PC-9 (cell line): ENCODE results near the gene RAF1. TPM values are rescaled to one million over a fixed set of nuclear protein-coding genes. Genes with fewer than 3 reads are reported as not detected.

Source experiments
- BruUV-seq: library from RNA; stranded (reverse); fragments of 400-500 nt; replicated peaks from 2 replicates; lab custom pipeline; 2021; lab: Mats Ljungman, UMichigan
- CTCF ChIA-PET: fragments of 300-600 bp; sonication (Branson Sonifier 250); formaldehyde crosslinking; loops from one replicate; lab custom pipeline; 2022; ENCODE audit warnings: antibody characterized with exemption; lab: Charles Lee
- POLR2A ChIA-PET: fragments of 300-600 bp; sonication (Branson Sonifier 250); formaldehyde crosslinking; loops from one replicate; lab custom pipeline; 2022; ENCODE audit warnings: antibody characterized with exemption; ENCODE audit not compliant: unreplicated experiment; lab: Charles Lee
- DNase-seq, 2 experiments: peaks; one replicate each; pipeline versions ENCODE4 v3.0.0 to v3.0.0-alpha.2; 2015 to 2022; ENCODE audit warnings: mixed read lengths in 1 of 2
- H2AFZ ChIP-seq: fragments of 200-600 bp; sonication (generic); 2 replicates; pipeline ENCODE4 v1.8.1; 2017; ENCODE audit warnings: antibody characterized with exemption
- H3F3A ChIP-seq: fragments of 200-600 bp; sonication (generic); 2 replicates; pipeline ENCODE4 v1.8.1; 2017; ENCODE audit warnings: antibody characterized with exemption, mild to moderate bottlenecking, low read depth; ENCODE audit not compliant: insufficient read depth
- H3K27ac ChIP-seq: fragments of 200-600 bp; sonication (generic); 2 replicates; pipeline ENCODE4 v1.6.1; 2016; ENCODE audit warnings: mixed run types
- H3K27me3 ChIP-seq: fragments of 200-600 bp; sonication (generic); 2 replicates; pipeline ENCODE4 v1.6.1; 2016; ENCODE audit warnings: low read depth, mixed run types; ENCODE audit not compliant: insufficient read depth
- H3K36me3 ChIP-seq: fragments of 200-600 bp; sonication (generic); 2 replicates; pipeline ENCODE4 v1.6.1; 2016; ENCODE audit warnings: low read depth, mixed run types
- H3K4me1 ChIP-seq: fragments of 200-600 bp; sonication (generic); replicated peaks from 2 replicates; pipeline ENCODE4 v1.6.1; 2016; ENCODE audit warnings: mixed run types; ENCODE audit not compliant: insufficient read depth
- H3K4me2 ChIP-seq: fragments of 200-600 bp; sonication (generic); 2 replicates; pipeline ENCODE4 v1.6.1; 2017; ENCODE audit warnings: mixed run types
- H3K4me3 ChIP-seq: fragments of 200-600 bp; sonication (generic); 2 replicates; pipeline ENCODE4 v1.6.1; 2016; ENCODE audit warnings: mixed run types
- H3K79me2 ChIP-seq: fragments of 200-600 bp; sonication (generic); 2 replicates; pipeline ENCODE4 v1.6.1; 2017; ENCODE audit warnings: low read depth, mixed run types
- H3K9me2 ChIP-seq: fragments of 200-600 bp; sonication (generic); 2 replicates; pipeline ENCODE4 v1.8.1; 2017; ENCODE audit warnings: mild to moderate bottlenecking; ENCODE audit not compliant: insufficient read depth
- H3K9me3 ChIP-seq: fragments of 200-600 bp; sonication (generic); 2 replicates; pipeline ENCODE4 v1.8.1; 2016; ENCODE audit warnings: low read depth; ENCODE audit not compliant: insufficient read depth
- H4K20me1 ChIP-seq: fragments of 200-600 bp; sonication (generic); 2 replicates; pipeline ENCODE4 v1.8.1; 2017; ENCODE audit not compliant: insufficient read depth
- EZH2 ChIP-seq: fragments of 200-600 bp; sonication (generic); IDR thresholded peaks from 2 replicates; pipeline ENCODE4 v1.8.0; 2017; ENCODE audit warnings: antibody characterized with exemption, low read depth
- intact Hi-C: fragments of 100-400 bp; cut with micrococcal nuclease; formaldehyde crosslinking; loops from one replicate; pipeline ENCODE4 v1.10.0; 2022; ENCODE audit not compliant: unreplicated experiment
- total RNA-seq: library from RNA; stranded (reverse); gene quantifications from 2 replicates; pipeline ENCODE4 v1.2.3, GENCODE V29; 2021
- TF ChIP-seq, protein P1 (sequence below): fragments of 200-600 bp; sonication (generic); conservative IDR thresholded peaks from 2 replicates; pipeline ENCODE4 v1.6.1; 2017; ENCODE audit warnings: mixed run types, antibody characterized with exemption, mild to moderate bottlenecking, moderate library complexity

Gene RAF1
- total RNA-seq, 1 experiment from 2014 or later = 72.4 TPM

DNA sequence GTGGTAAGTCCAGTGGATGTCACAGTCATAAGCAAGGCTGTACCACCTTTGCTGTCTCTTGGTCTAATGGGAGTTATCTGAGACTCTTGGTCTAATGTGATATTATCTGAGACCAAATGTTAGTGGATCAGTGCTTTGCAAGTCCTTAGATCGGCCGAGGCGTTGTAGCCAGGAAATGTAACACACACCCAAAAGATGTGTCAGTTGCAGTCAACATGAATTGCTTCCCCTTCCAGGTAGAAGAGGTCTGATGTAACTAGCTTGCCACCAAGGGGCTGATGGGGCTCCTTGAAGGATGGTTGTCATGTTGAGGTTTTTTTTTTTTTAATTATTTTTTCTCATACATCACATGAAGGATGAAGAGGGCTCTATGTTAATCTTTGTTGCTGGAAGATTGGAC is 45.4 kb upstream of the RAF1 start:
- TF ChIP-seq, protein P1, sequence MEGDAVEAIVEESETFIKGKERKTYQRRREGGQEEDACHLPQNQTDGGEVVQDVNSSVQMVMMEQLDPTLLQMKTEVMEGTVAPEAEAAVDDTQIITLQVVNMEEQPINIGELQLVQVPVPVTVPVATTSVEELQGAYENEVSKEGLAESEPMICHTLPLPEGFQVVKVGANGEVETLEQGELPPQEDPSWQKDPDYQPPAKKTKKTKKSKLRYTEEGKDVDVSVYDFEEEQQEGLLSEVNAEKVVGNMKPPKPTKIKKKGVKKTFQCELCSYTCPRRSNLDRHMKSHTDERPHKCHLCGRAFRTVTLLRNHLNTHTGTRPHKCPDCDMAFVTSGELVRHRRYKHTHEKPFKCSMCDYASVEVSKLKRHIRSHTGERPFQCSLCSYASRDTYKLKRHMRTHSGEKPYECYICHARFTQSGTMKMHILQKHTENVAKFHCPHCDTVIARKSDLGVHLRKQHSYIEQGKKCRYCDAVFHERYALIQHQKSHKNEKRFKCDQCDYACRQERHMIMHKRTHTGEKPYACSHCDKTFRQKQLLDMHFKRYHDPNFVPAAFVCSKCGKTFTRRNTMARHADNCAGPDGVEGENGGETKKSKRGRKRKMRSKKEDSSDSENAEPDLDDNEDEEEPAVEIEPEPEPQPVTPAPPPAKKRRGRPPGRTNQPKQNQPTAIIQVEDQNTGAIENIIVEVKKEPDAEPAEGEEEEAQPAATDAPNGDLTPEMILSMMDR = no peak; the same call in 1 of the 2 replicates
- no peak for TF ChIP-seq EZH2
- Histone ChIP-seq H3K9me2 (no peaks in the 10 kb centered on the region), H3K4me1 (peaks cover 4% of the 10 kb centered on the region; the same call in 1 of the 2 replicates), H3K4me3 (no peak overlapping the region), H2AFZ (no peak overlapping the region), H3F3A (peaks cover 5% of the 10 kb centered on the region; the same call in 1 of the 2 replicates), H3K27ac (no peak overlapping the region), H4K20me1 (no peaks in the 10 kb centered on the region), H3K79me2 (no peaks in the 10 kb centered on the region), H3K9me3 (no peaks in the 10 kb centered on the region), H3K27me3 (no peaks in the 10 kb centered on the region), H3K4me2 (no peak overlapping the region), H3K36me3 (no peaks in the 10 kb centered on the region)
- ChIA-PET CTCF (interaction anchor here (0.6 kb wide), 1 partner anchor 117 kb away, joined by 3 read pairs; no protein-coding TSS in a partner anchor), POLR2A (no interaction called here)
- intact Hi-C loops = loop anchor here (5.0 to 10.0 kb wide), 4 partner anchors 47 to 575 kb away; partner anchors contain the start of gene RAF1
- BruUV-seq = no TSS peak
- no peak for DNase-seq

DNA sequence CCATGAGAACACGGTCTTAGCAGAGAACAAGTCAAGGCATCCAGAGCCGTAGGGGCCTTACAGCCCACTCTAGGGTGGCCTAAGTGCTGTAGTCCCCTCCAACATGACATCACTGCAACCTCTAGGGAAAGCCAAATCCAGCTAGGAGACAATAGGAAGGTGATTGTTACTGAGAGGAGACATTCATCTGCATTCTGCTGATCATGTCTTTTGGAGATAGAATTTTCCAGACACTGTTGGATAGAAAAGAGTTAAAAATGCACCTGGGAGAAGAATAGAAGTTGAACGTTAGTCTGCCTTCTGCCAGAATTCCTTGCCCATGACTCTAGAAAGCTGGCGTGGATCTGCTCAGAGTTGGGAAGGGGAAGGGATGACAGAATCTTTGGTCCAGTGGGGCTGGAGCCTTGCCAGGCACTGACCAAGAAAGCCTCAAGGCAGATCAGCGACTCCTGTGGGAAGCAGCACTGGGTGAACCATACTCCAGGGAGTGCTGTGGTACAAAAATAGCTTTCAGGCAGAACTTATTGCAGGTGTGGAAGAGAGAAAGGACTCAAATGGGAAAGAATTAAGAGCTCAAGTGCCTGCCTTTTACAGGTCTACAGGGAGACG is 44.8 kb upstream of the RAF1 start:
- no peak overlapping the region for H3K27ac ChIP-seq
- H2AFZ ChIP-seq = no peak overlapping the region
- CTCF ChIA-PET = interaction anchor here (0.6 kb wide), 1 partner anchor 118 kb away, joined by 3 read pairs; no protein-coding TSS in a partner anchor
- peaks cover 5% of the 10 kb centered on the region; the same call in 1 of the 2 replicates for H3F3A ChIP-seq
- DNase-seq = peak; percentile 56 to 62
- no peaks in the 10 kb centered on the region for H3K9me2 ChIP-seq
- intact Hi-C loops = loop anchor here (5.0 to 10.0 kb wide), 4 partner anchors 46 to 574 kb away; partner anchors contain the start of gene RAF1
- H3K9me3 ChIP-seq = no peaks in the 10 kb centered on the region
- no peaks in the 10 kb centered on the region for H4K20me1 ChIP-seq
- BruUV-seq = no TSS peak
- no peaks in the 10 kb centered on the region for H3K79me2 ChIP-seq
- H3K4me3 ChIP-seq = no peak overlapping the region
- H3K4me1 ChIP-seq = peaks cover 8% of the 10 kb centered on the region
- no peaks in the 10 kb centered on the region for H3K27me3 ChIP-seq
- TF ChIP-seq, protein P1 = no peak; the same call in 1 of the 2 replicates
- TF ChIP-seq EZH2 = no peak
- no peak overlapping the region for H3K4me2 ChIP-seq
- H3K36me3 ChIP-seq = no peaks in the 10 kb centered on the region
- POLR2A ChIA-PET = interaction anchor here (0.6 kb wide), 1 partner anchor 29 kb away, joined by 3 read pairs; no protein-coding TSS in a partner anchor

DNA sequence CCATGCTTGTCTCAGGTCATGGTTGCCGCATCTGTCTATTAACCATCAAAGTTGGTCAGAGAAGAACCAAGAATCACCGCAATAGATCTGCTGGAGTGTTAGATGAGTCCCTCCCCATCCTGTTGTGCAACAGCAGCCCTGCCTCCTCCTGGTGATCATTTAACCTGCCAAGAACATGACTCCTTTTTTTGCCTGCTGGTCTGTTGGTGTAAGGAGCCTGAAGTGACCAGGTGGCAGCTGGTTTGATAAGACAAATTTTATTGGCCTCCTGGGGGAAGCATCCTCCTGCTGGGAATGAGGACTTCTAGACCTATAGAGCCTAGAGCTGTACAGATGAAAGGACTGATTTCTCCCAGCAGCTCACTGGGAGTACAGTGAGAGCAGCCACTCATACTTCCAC is 43.5 kb upstream of the RAF1 start:
- TF ChIP-seq, protein P1 = no peak
- TF ChIP-seq EZH2 = no peak
- Histone ChIP-seq H3K9me2 (no peaks in the 10 kb centered on the region), H3K4me3 (no peak overlapping the region), H3K4me1 (peaks cover 16% of the 10 kb centered on the region), H2AFZ (no peak overlapping the region), H3K27me3 (no peaks in the 10 kb centered on the region), H3K27ac (no peak overlapping the region), H3K79me2 (no peaks in the 10 kb centered on the region), H4K20me1 (no peaks in the 10 kb centered on the region), H3K9me3 (no peaks in the 10 kb centered on the region), H3K4me2 (no peak overlapping the region), H3K36me3 (no peaks in the 10 kb centered on the region), H3F3A (peaks cover 5% of the 10 kb centered on the region; the same call in 1 of the 2 replicates)
- POLR2A ChIA-PET = no interaction called here
- CTCF ChIA-PET = no interaction called here
- no peak for DNase-seq
- BruUV-seq = no TSS peak
- intact Hi-C loops = loop anchor here (5.0 to 10.0 kb wide), 4 partner anchors 45 to 573 kb away; partner anchors contain the start of gene RAF1
